ENCODE data around the gene ERCC6L2. TPM values are rescaled to one million over a fixed set of nuclear protein-coding genes. Genes with fewer than 3 reads are reported as not detected.

Gene ERCC6L2
- total RNA-seq, 1 experiment from 2014 or later: 39.7 TPM

DNA sequence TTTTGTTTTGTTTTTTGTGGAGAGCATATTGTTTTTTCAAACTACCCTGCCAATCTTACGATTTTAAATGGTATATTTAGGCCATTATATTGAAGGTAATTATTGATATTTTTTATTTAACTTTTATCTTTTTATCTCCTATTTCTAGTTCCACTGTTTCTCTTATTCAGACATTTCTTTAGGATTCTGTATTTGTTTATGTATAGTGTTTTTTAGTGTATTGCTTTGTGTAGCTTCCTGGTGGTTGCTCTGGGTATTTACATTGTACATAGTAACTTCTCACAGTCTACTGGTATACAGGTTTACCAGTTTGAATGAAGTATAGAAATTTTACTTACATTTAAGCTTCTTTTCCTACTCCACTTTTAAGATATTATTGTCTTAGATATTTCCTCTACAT is 63.2 kb downstream of the ERCC6L2 start:
- peaks cover 20% of the 10 kb centered on the region for H3K36me3 ChIP-seq (ENCODE audit: control insufficient read depth, insufficient read depth, low read length)
- CTCF ChIA-PET: no interaction called here

DNA sequence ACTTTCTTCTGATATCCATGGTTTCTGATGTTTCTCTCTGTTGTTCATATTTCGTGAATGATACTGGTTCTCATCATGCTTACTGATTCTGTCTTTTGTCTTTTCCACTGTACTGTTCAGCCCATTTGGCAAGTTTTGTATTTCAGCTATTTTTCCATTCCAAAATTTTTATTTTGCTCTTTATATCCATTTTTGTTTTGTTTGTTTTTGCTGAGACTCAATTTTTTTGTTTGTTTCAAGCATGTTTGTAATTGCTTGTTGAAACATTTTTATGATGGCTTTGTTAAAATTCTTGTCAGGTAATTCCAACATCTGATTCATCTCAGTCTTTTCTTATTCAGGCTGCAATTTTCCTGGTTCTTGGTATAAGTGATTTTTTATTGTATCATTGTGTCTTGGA is 64.0 kb downstream of the ERCC6L2 start:
- H3K4me1 ChIP-seq (ENCODE audit: control insufficient read depth, insufficient read depth, low read length): no peaks in the 10 kb centered on the region
- ChIA-PET CTCF (no interaction called here), POLR2A (no interaction called here)
- in situ Hi-C loops (cut with HindIII; ENCODE audit: low pct_unique_long_range_greater_than_20kb, low sequenced_read_pairs) (no loop called here), intact Hi-C loops (cut with micrococcal nuclease; ENCODE audit: unreplicated experiment) (no loop called here)
- no peaks in the 10 kb centered on the region for H3K9me3 ChIP-seq (ENCODE audit: control insufficient read depth, insufficient read depth, low read depth, low read length)
- no peak for ATAC-seq
- no peak for DNase-seq (ENCODE audit: low read depth, low spot score)
- peaks cover 20% of the 10 kb centered on the region for H3K36me3 ChIP-seq (ENCODE audit: control insufficient read depth, insufficient read depth, low read length)
- H3K27me3 ChIP-seq (ENCODE audit: control insufficient read depth, insufficient read depth, low read length): no peaks in the 10 kb centered on the region
- no peak overlapping the region for H3K27ac ChIP-seq (ENCODE audit: low read length)
- no TSS peak for BruUV-seq (replicated peaks)
- H3K4me3 ChIP-seq (ENCODE audit: low read depth in 2 of 2, low read length in 2 of 2): no peak overlapping the region
- TF ChIP-seq, protein P1, sequence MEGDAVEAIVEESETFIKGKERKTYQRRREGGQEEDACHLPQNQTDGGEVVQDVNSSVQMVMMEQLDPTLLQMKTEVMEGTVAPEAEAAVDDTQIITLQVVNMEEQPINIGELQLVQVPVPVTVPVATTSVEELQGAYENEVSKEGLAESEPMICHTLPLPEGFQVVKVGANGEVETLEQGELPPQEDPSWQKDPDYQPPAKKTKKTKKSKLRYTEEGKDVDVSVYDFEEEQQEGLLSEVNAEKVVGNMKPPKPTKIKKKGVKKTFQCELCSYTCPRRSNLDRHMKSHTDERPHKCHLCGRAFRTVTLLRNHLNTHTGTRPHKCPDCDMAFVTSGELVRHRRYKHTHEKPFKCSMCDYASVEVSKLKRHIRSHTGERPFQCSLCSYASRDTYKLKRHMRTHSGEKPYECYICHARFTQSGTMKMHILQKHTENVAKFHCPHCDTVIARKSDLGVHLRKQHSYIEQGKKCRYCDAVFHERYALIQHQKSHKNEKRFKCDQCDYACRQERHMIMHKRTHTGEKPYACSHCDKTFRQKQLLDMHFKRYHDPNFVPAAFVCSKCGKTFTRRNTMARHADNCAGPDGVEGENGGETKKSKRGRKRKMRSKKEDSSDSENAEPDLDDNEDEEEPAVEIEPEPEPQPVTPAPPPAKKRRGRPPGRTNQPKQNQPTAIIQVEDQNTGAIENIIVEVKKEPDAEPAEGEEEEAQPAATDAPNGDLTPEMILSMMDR (IDR thresholded peaks at IDR 0.05): no peak
- no peak for TF ChIP-seq SIN3A (IDR thresholded peaks at IDR 0.05; ENCODE audit: borderline replicate concordance, insufficient read depth, low read depth, low read length)
- no peak for TF ChIP-seq REST (IDR thresholded peaks at IDR 0.05; ENCODE audit: insufficient read depth in 1 of 2, low read depth in 2 of 2, low read length in 1 of 2)
- TF ChIP-seq TCF7L2 (IDR thresholded peaks at IDR 0.05; ENCODE audit: low read depth, low read length): no peak

More for the DNA sequence above, 63.2 kb downstream of the ERCC6L2 start:
- ATAC-seq: no peak
- H3K4me1 ChIP-seq (ENCODE audit: control insufficient read depth, insufficient read depth, low read length): no peaks in the 10 kb centered on the region
- intact Hi-C loops (cut with micrococcal nuclease; ENCODE audit: unreplicated experiment) (no loop called here), in situ Hi-C loops (cut with HindIII; ENCODE audit: low pct_unique_long_range_greater_than_20kb, low sequenced_read_pairs) (no loop called here)
- TF ChIP-seq POLR2AphosphoS5 (IDR thresholded peaks at IDR 0.05; ENCODE audit: low read depth, low read length) (no peak), REST (IDR thresholded peaks at IDR 0.05; ENCODE audit: insufficient read depth in 1 of 2, low read depth in 2 of 2, low read length in 1 of 2) (no peak), SIN3A (IDR thresholded peaks at IDR 0.05; ENCODE audit: borderline replicate concordance, insufficient read depth, low read depth, low read length) (no peak), TCF7L2 (IDR thresholded peaks at IDR 0.05; ENCODE audit: low read depth, low read length) (no peak)
- TF ChIP-seq, protein P1 (IDR thresholded peaks at IDR 0.05): no peak
- no peak overlapping the region for H3K4me3 ChIP-seq (ENCODE audit: low read depth in 2 of 2, low read length in 2 of 2)
- no peaks in the 10 kb centered on the region for H3K9me3 ChIP-seq (ENCODE audit: control insufficient read depth, insufficient read depth, low read depth, low read length)
- POLR2A ChIA-PET: no interaction called here
- H3K27me3 ChIP-seq (ENCODE audit: control insufficient read depth, insufficient read depth, low read length): no peaks in the 10 kb centered on the region
- DNase-seq (ENCODE audit: low read depth, low spot score): no peak
- BruUV-seq (replicated peaks): no TSS peak
- H3K27ac ChIP-seq (ENCODE audit: low read length): no peak overlapping the region
